ENCODE results near the gene TRIP13. TPM values are rescaled to one million over a fixed set of nuclear protein-coding genes. Genes with fewer than 3 reads are reported as not detected.

Gene TRIP13
- total and polyA plus RNA-seq, 2 of the 4 experiments (the other 2 are of a cell fraction) = 17.1 to 35.5 TPM

DNA sequence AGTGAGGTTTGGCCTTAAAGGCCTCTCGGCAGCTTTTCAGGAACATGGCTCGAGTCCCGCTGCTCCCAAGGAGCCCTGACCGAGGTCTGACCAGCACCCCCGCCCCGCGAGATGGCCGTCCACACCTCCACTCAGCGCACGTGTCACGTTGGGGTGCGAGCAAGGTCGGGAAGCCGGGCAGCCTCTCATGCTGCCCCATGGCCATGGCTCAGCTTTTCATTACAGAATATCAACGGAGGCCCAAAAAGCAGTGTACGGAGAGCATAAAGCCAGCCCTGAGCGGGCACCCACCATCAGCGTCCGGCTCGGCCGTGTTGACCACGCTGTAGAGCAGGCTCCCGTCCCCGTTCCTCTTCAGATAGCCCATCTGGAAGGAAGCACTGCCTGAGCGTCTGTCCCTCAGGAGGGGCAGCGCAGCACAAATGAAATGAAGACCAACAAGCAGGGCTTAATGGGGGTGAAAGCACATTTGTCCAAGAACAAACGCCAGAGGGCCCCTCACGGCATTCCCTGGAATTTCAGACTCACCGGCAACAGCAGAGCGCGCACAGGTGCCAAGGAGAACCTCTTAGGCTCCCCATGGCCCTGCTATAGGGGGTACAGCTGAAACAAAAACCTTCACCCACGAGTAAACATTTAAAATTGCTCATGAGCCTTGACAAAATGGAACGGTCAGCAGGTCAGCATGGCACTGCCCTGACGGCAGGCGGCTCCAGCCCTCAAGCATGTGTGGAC lies 11.7 kb upstream of the TRIP13 start:
- dilution Hi-C loops (cut with HindIII; ENCODE audit: low sequenced_read_pairs, unreplicated experiment) = no loop called here
- no peak for DNase-seq
- in situ Hi-C loops (cut with MboI; ENCODE audit: low sequenced_read_pairs) = no loop called here

More for the DNA sequence above, 11.7 kb upstream of the TRIP13 start:
- peaks cover 73% of the 10 kb centered on the region for H3K36me3 ChIP-seq (ENCODE audit: control insufficient read depth, insufficient read depth, low read length)
- no peak overlapping the region for H2BK5ac ChIP-seq (ENCODE audit: low read depth, low read length, poor library complexity, severe bottlenecking)
- POLR2A ChIA-PET (ENCODE audit: unreplicated experiment) = no interaction called here
- H3K4me2 ChIP-seq (ENCODE audit: low read depth, low read length) = no peak overlapping the region
- H4K8ac ChIP-seq (ENCODE audit: low read depth in 2 of 2, low read length in 2 of 2) = no peak overlapping the region
- no peak overlapping the region for H3K23ac ChIP-seq (ENCODE audit: low read depth, low read length)
- H3K4ac ChIP-seq (ENCODE audit: low read depth, low read length) = no peak overlapping the region
- H4K20me1 ChIP-seq (ENCODE audit: insufficient read depth, low read length) = peaks cover 29% of the 10 kb centered on the region
- H2AFZ ChIP-seq (replicated peaks; ENCODE audit: low read length, poor library complexity) = no peak overlapping the region
- H3K27ac ChIP-seq (ENCODE audit: insufficient read depth, low read length) = no peak overlapping the region
- H3K4me1 ChIP-seq (ENCODE audit: control insufficient read depth, insufficient read depth, low read length) = no peaks in the 10 kb centered on the region
- no TSS peak for BruUV-seq (replicated peaks)
- H3K14ac ChIP-seq (replicated peaks; ENCODE audit: low read depth, low read length) = no peak overlapping the region
- H3K18ac ChIP-seq (ENCODE audit: low read depth, low read length) = no peak overlapping the region
- WGBS, 2 experiments (ENCODE audit: extremely low coverage in 2 of 2, insufficient read length in 1 of 2) = 96% methylated on average over 13 of the region's 35 CpGs; no CpG with 5 or more reads in 1 of the 2 experiments
- H2AK5ac ChIP-seq (ENCODE audit: low read depth, low read length) = no peak overlapping the region
- H4K91ac ChIP-seq (ENCODE audit: insufficient read depth, low read depth, low read length) = no peak overlapping the region
- H3K79me1 ChIP-seq (ENCODE audit: low read depth in 1 of 2, low read length in 2 of 2) = peaks cover 30 to 35% of the 10 kb centered on the region in 2 experiments
- peaks cover 11% of the 10 kb centered on the region for H3K9me1 ChIP-seq (ENCODE audit: insufficient read depth, low read length)
- no peak overlapping the region for H2BK15ac ChIP-seq (ENCODE audit: low read depth, low read length)
- H4K5ac ChIP-seq (ENCODE audit: low read depth, low read length) = no peak overlapping the region
- CTCF ChIA-PET = no interaction called here
- H2AK9ac ChIP-seq (replicated peaks; ENCODE audit: low read depth, low read length, poor library complexity) = no peak overlapping the region
- no peak overlapping the region for H3K4me3 ChIP-seq (ENCODE audit: insufficient read depth, low read depth, low read length)
- H3K9me3 ChIP-seq (ENCODE audit: control insufficient read depth, insufficient read depth, low read length) = no peaks in the 10 kb centered on the region
- ATAC-seq (ENCODE audit: low read depth) = no peak
- H2BK20ac ChIP-seq (ENCODE audit: low read depth, low read length) = no peak overlapping the region
- TF ChIP-seq RCOR1 (IDR thresholded peaks at IDR 0.05; ENCODE audit: insufficient replicate concordance, low read length) = no peak
- no peak for TF ChIP-seq RFX5 (IDR thresholded peaks at IDR 0.05; ENCODE audit: low read depth, low read length)
- TF ChIP-seq BHLHE40 (IDR thresholded peaks at IDR 0.05; ENCODE audit: low read depth, low read length) = no peak
- TF ChIP-seq, protein P1, sequence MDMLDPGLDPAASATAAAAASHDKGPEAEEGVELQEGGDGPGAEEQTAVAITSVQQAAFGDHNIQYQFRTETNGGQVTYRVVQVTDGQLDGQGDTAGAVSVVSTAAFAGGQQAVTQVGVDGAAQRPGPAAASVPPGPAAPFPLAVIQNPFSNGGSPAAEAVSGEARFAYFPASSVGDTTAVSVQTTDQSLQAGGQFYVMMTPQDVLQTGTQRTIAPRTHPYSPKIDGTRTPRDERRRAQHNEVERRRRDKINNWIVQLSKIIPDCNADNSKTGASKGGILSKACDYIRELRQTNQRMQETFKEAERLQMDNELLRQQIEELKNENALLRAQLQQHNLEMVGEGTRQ (IDR thresholded peaks at IDR 0.05; ENCODE audit: low read depth, low read length) = no peak
- TF ChIP-seq NFE2L2 (IDR thresholded peaks at IDR 0.05; ENCODE audit: low read depth, low read length) = no peak
- TF ChIP-seq RAD21 (IDR thresholded peaks at IDR 0.05; ENCODE audit: low read length) = no peak
- TF ChIP-seq, protein P2, sequence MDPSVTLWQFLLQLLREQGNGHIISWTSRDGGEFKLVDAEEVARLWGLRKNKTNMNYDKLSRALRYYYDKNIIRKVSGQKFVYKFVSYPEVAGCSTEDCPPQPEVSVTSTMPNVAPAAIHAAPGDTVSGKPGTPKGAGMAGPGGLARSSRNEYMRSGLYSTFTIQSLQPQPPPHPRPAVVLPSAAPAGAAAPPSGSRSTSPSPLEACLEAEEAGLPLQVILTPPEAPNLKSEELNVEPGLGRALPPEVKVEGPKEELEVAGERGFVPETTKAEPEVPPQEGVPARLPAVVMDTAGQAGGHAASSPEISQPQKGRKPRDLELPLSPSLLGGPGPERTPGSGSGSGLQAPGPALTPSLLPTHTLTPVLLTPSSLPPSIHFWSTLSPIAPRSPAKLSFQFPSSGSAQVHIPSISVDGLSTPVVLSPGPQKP (IDR thresholded peaks at IDR 0.05; ENCODE audit: borderline replicate concordance, low read depth, low read length) = no peak
- no peak for TF ChIP-seq MXI1 (IDR thresholded peaks at IDR 0.05; ENCODE audit: borderline replicate concordance, low read depth, low read length)
- TF ChIP-seq POLR2A (IDR thresholded peaks at IDR 0.05; ENCODE audit: low read depth, low read length) = no peak
- TF ChIP-seq MAZ (IDR thresholded peaks at IDR 0.05; ENCODE audit: borderline replicate concordance, low read depth, low read length) = no peak
- no peak for TF ChIP-seq CEBPB (IDR thresholded peaks at IDR 0.05; ENCODE audit: low read depth, low read length)
- TF ChIP-seq MAFK (IDR thresholded peaks at IDR 0.05; ENCODE audit: low read depth, low read length) = no peak
- TF ChIP-seq SMC3 (IDR thresholded peaks at IDR 0.05; ENCODE audit: low read depth, low read length) = no peak
- no peak overlapping the region for H3K9ac ChIP-seq (ENCODE audit: low read depth, low read length)
- no peaks in the 10 kb centered on the region for H3K27me3 ChIP-seq (ENCODE audit: control insufficient read depth, insufficient read depth, low read length)
- no peak overlapping the region for H3K56ac ChIP-seq (ENCODE audit: extremely low read depth, insufficient read depth, low read length)
- no peak overlapping the region for H2BK120ac ChIP-seq (ENCODE audit: low read depth, low read length)
- intact Hi-C loops (cut with micrococcal nuclease) = no loop called here

Data from IMR-90 (cell line).